ENCODE results near the gene TNRC6C.

TNRC6C gene

GRCh38 chr17:78051186-78051972 is 92.9 kb downstream of the TNRC6C start:
- Histone ChIP-seq H3K27ac (ENCODE audit: extremely low read depth, low read depth, low read length) (no peak overlapping the region), H3K36me3 (ENCODE audit: control insufficient read depth in 2 of 2, insufficient read depth in 1 of 2, low read length in 2 of 2) (peaks cover under 1 to 55% of the 10 kb centered on the region in 2 experiments), H3K4me1 (ENCODE audit: control insufficient read depth, insufficient read depth, low read length) (no peaks in the 10 kb centered on the region), H3K4me3 (ENCODE audit: low read depth, low read length) (no peak overlapping the region), H3K9me3 (ENCODE audit: control insufficient read depth, insufficient read depth, low read depth, low read length) (no peaks in the 10 kb centered on the region)
- no peak for TF ChIP-seq WT1 (tag by site-specific recombination; IDR thresholded peaks at IDR 0.05)
- TF ChIP-seq, protein P1, sequence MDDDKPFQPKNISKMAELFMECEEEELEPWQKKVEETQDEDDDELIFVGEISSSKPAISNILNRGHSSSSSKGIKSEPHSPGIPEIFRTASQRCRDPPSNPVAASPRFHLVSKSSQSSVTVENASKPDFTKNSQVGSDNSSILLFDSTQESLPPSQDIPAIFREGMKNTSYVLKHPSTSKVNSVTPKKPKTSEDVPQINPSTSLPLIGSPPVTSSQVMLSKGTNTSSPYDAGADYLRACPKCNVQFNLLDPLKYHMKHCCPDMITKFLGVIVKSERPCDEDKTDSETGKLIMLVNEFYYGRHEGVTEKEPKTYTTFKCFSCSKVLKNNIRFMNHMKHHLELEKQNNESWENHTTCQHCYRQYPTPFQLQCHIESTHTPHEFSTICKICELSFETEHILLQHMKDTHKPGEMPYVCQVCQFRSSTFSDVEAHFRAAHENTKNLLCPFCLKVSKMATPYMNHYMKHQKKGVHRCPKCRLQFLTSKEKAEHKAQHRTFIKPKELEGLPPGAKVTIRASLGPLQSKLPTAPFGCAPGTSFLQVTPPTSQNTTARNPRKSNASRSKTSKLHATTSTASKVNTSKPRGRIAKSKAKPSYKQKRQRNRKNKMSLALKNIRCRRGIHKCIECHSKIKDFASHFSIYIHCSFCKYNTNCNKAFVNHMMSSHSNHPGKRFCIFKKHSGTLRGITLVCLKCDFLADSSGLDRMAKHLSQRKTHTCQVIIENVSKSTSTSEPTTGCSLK (tag by site-specific recombination; IDR thresholded peaks at IDR 0.05) = no peak
- TF ChIP-seq, protein P2, sequence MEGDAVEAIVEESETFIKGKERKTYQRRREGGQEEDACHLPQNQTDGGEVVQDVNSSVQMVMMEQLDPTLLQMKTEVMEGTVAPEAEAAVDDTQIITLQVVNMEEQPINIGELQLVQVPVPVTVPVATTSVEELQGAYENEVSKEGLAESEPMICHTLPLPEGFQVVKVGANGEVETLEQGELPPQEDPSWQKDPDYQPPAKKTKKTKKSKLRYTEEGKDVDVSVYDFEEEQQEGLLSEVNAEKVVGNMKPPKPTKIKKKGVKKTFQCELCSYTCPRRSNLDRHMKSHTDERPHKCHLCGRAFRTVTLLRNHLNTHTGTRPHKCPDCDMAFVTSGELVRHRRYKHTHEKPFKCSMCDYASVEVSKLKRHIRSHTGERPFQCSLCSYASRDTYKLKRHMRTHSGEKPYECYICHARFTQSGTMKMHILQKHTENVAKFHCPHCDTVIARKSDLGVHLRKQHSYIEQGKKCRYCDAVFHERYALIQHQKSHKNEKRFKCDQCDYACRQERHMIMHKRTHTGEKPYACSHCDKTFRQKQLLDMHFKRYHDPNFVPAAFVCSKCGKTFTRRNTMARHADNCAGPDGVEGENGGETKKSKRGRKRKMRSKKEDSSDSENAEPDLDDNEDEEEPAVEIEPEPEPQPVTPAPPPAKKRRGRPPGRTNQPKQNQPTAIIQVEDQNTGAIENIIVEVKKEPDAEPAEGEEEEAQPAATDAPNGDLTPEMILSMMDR (tag by site-specific recombination; IDR thresholded peaks at IDR 0.05) = no peak
- TF ChIP-seq ZNF610 (tag by site-specific recombination; IDR thresholded peaks at IDR 0.05; ENCODE audit: borderline replicate concordance) = no peak
- no peak for TF ChIP-seq ZNF19 (tag by site-specific recombination; IDR thresholded peaks at IDR 0.05; ENCODE audit: low read depth)
- no peak for TF ChIP-seq IKZF3 (tag by site-specific recombination; IDR thresholded peaks at IDR 0.05)
- TF ChIP-seq, protein P3, sequence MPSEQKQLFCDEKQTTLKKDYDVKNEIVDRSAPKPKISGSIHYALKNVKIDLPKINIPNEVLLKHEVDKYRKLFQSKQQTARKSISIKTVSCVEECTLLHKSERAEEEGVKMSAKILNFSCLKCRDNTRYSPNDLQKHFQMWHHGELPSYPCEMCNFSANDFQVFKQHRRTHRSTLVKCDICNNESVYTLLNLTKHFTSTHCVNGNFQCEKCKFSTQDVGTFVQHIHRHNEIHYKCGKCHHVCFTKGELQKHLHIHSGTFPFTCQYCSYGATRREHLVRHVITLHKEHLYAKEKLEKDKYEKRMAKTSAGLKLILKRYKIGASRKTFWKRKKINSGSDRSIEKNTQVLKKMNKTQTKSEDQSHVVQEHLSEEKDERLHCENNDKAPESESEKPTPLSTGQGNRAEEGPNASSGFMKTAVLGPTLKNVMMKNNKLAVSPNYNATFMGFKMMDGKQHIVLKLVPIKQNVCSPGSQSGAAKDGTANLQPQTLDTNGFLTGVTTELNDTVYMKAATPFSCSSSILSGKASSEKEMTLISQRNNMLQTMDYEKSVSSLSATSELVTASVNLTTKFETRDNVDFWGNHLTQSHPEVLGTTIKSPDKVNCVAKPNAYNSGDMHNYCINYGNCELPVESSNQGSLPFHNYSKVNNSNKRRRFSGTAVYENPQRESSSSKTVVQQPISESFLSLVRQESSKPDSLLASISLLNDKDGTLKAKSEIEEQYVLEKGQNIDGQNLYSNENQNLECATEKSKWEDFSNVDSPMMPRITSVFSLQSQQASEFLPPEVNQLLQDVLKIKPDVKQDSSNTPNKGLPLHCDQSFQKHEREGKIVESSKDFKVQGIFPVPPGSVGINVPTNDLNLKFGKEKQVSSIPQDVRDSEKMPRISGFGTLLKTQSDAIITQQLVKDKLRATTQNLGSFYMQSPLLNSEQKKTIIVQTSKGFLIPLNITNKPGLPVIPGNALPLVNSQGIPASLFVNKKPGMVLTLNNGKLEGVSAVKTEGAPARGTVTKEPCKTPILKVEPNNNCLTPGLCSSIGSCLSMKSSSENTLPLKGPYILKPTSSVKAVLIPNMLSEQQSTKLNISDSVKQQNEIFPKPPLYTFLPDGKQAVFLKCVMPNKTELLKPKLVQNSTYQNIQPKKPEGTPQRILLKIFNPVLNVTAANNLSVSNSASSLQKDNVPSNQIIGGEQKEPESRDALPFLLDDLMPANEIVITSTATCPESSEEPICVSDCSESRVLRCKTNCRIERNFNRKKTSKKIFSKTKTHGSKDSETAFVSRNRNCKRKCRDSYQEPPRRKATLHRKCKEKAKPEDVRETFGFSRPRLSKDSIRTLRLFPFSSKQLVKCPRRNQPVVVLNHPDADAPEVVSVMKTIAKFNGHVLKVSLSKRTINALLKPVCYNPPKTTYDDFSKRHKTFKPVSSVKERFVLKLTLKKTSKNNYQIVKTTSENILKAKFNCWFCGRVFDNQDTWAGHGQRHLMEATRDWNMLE (tag by site-specific recombination; conservative IDR thresholded peaks at IDR 0.05; ENCODE audit: low read depth) = no peak
- no peak for TF ChIP-seq ZNF324 (tag by site-specific recombination; IDR thresholded peaks at IDR 0.05)
- no peak for TF ChIP-seq ZNF501 (tag by site-specific recombination; IDR thresholded peaks at IDR 0.05)
- TF ChIP-seq, protein P4, sequence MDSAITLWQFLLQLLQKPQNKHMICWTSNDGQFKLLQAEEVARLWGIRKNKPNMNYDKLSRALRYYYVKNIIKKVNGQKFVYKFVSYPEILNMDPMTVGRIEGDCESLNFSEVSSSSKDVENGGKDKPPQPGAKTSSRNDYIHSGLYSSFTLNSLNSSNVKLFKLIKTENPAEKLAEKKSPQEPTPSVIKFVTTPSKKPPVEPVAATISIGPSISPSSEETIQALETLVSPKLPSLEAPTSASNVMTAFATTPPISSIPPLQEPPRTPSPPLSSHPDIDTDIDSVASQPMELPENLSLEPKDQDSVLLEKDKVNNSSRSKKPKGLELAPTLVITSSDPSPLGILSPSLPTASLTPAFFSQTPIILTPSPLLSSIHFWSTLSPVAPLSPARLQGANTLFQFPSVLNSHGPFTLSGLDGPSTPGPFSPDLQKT (IDR thresholded peaks at IDR 0.05; ENCODE audit: borderline replicate concordance, low read depth, low read length) = no peak
- no peak for TF ChIP-seq ZNF214 (tag by site-specific recombination; IDR thresholded peaks at IDR 0.05; ENCODE audit: borderline replicate concordance)
- TF ChIP-seq, protein P5, sequence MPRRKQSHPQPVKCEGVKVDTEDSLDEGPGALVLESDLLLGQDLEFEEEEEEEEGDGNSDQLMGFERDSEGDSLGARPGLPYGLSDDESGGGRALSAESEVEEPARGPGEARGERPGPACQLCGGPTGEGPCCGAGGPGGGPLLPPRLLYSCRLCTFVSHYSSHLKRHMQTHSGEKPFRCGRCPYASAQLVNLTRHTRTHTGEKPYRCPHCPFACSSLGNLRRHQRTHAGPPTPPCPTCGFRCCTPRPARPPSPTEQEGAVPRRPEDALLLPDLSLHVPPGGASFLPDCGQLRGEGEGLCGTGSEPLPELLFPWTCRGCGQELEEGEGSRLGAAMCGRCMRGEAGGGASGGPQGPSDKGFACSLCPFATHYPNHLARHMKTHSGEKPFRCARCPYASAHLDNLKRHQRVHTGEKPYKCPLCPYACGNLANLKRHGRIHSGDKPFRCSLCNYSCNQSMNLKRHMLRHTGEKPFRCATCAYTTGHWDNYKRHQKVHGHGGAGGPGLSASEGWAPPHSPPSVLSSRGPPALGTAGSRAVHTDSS (tag by site-specific recombination; IDR thresholded peaks at IDR 0.05) = no peak
- no peak for TF ChIP-seq KLF10 (tag by site-specific recombination; IDR thresholded peaks at IDR 0.05)
- TF ChIP-seq ZNF140 (tag by site-specific recombination; IDR thresholded peaks at IDR 0.05) = no peak
- TF ChIP-seq ZNF311 (tag by site-specific recombination; IDR thresholded peaks at IDR 0.05; ENCODE audit: borderline replicate concordance) = no peak
- no peak for TF ChIP-seq KLF16 (tag by site-specific recombination; IDR thresholded peaks at IDR 0.05)
- TF ChIP-seq SCRT2 (tag by site-specific recombination; IDR thresholded peaks at IDR 0.05) = no peak
- no peak for TF ChIP-seq KLF8 (tag by site-specific recombination; IDR thresholded peaks at IDR 0.05)
- TF ChIP-seq ZNF148 (tag by site-specific recombination; IDR thresholded peaks at IDR 0.05; ENCODE audit: borderline replicate concordance) = no peak
- ChIA-PET POLR2A (no interaction called here), CTCF (interaction anchor here (0.7 to 1.2 kb wide), 2 partner anchors 12 to 38 kb away, joined by 4 to 5 read pairs; no protein-coding TSS in a partner anchor)

Measured in HEK293 (cell line).